ENCODE results near the gene TM9SF4. TPM values are rescaled to one million over a fixed set of nuclear protein-coding genes. Genes with fewer than 3 reads are reported as not detected.

TM9SF4 gene
- total RNA-seq, 6 experiments from 2014 or later: 54.8 to 73.9 (median 60.7) TPM

DNA sequence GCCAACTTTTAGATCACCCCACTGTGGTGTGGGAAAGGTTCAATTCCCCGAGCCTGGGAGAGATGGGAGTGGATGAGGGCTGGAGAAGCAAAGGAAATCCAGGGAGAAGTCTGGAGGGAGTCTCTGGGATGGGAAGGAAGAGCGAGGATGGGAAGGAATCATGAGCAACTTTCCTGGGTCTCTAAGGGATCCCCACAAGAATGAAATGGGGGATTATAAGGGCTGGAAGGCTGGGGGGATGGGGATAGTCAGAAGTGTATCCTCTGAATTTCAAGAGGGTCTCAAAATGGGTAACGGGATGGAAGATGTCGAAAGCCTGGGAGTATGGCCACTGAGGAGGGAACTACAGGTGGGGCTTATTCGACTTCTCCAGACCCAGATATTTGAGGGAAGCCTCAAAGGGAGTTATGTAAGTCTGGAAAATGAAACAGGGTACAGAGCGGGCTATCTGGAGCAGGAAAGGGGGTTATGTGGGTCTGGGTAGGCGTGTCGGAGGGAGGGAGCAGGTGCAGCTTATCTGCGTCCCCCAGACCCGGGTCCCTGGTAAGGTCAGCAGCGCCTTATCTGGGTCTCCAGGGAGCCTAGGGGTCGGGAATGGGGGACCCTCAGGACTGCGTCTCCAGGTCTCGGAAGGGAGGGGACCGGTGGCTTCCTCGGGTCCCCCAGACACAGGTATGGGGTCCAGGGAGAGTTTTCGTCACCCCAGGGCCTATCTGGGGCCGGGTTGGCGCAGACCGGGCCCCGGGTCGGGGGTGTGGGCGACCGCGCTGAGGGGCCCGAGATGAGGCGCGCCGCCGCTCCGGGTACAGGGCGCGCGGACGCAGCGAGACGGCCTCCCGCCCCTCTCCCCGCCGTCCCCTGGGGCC, 97.5 kb downstream of the TM9SF4 start:
- no peak for DNase-seq

DNA sequence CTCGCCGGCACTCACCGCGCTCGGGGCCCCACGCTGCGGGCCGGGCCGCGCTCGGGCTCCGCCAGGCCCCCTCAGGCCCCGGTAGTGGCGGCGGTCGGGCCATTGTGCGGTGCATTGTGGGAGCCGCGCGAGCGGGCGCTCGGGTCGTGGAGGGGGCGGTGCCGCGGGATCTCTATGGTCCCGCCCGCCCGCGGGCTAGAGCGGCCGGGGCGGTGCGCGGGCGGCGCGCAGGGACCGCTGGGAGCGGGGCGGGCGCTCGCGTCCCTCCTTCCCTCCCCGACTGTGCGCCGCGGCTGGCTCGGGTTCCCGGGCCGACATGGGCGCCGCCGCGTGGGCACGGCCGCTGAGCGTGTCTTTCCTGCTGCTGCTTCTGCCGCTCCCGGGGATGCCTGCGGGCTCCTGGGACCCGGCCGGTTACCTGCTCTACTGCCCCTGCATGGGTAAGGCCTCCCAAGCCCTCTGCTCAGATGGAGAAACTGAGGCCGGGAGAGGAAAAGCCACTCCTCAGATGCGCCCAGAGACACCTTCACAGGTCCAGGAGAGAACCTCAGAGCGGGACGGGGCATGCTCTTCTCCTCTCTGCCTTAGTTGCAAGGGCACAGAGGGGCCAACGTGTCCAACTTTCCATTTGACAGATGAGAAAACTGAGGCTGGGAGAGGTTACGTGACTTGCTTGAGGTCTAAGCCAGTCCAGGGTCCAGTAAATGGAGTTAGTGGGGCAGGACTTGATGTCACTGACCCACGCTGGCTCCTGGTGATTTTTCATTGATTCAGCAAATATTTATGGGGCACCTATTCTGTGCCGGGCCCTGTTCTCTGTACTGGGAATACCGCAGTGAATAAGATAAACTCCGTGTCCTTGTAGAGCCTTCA, 98.3 kb downstream of the TM9SF4 start, which contains the start of the genes PLAGL2 and POFUT1:
PLAGL2 (minus strand) TSS at position 118 of the 873 bp plus-strand sequence. CDS start 5,565 bp downstream, outside the sequence.
POFUT1 (plus strand) TSS at position 255 of the 873 bp plus-strand sequence; CDS start at position 317, 62 bp downstream.
- TF ChIP-seq, protein P1, sequence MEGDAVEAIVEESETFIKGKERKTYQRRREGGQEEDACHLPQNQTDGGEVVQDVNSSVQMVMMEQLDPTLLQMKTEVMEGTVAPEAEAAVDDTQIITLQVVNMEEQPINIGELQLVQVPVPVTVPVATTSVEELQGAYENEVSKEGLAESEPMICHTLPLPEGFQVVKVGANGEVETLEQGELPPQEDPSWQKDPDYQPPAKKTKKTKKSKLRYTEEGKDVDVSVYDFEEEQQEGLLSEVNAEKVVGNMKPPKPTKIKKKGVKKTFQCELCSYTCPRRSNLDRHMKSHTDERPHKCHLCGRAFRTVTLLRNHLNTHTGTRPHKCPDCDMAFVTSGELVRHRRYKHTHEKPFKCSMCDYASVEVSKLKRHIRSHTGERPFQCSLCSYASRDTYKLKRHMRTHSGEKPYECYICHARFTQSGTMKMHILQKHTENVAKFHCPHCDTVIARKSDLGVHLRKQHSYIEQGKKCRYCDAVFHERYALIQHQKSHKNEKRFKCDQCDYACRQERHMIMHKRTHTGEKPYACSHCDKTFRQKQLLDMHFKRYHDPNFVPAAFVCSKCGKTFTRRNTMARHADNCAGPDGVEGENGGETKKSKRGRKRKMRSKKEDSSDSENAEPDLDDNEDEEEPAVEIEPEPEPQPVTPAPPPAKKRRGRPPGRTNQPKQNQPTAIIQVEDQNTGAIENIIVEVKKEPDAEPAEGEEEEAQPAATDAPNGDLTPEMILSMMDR (IDR thresholded peaks at IDR 0.05): peak; percentile 38; the same call in 1 of the 2 replicates
- DNase-seq: peak; percentile 71
- Mint-ChIP-seq H3K36me3 (ENCODE audit: low read depth) (peaks cover 21% of the 10 kb centered on the region), H3K9me3 (no peaks in the 10 kb centered on the region), H3K4me1 (ENCODE audit: low read depth) (peaks cover 73% of the 10 kb centered on the region), H3K4me3 (peak within 1 kb of the TSS; percentile 98), H3K27me3 (ENCODE audit: insufficient read depth) (peaks cover 2% of the 10 kb centered on the region), H3K27ac (peak within 1 kb of the TSS; percentile 81)

More for the DNA sequence above, 97.5 kb downstream of the TM9SF4 start:
- Mint-ChIP-seq H3K4me1 (ENCODE audit: low read depth) (peaks cover 82% of the 10 kb centered on the region), H3K27me3 (ENCODE audit: insufficient read depth) (peaks cover 2% of the 10 kb centered on the region), H3K9me3 (no peaks in the 10 kb centered on the region), H3K36me3 (ENCODE audit: low read depth) (peaks cover 18% of the 10 kb centered on the region), H3K27ac (peak overlapping the region; percentile 81), H3K4me3 (peak overlapping the region; percentile 98)
- TF ChIP-seq, protein P1 (IDR thresholded peaks at IDR 0.05): no peak

DNA sequence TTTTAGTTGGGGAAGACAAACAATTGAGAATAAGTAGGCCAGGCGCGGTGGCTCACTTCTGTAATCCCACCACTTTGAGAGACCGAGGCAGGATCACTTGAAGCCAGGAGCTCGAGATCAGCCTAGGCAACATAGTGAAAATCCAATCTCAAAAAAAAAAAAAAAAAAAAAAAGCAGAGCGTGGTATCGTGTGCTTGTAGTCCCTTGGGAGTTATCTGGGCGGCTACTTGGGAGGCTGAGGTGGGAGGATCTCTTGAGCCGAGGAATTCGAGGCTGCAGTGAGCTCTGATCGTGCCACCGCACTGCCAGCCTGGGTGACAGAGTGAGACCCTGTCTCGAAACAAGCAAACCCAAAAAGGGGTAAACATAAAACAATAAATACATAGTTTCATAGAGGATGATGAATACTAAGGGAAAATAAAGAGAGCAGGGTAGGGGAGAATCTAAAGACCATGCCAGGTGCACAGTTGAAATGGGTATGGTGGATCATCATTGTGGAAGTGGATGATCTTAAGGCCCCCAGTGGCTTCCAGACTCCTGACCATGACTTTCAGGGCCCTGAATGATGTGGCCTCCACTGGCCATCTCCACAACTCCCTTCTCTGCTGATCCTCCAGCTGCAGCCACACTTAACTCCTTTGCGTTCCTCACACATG, 99.1 kb downstream of the TM9SF4 start:
- peaks cover 2% of the 10 kb centered on the region for H3K27me3 Mint-ChIP-seq (ENCODE audit: insufficient read depth)
- H3K36me3 Mint-ChIP-seq (ENCODE audit: low read depth): peaks cover 21% of the 10 kb centered on the region
- H3K9me3 Mint-ChIP-seq: no peaks in the 10 kb centered on the region
- no peak for DNase-seq
- peak overlapping the region; percentile 71 for H3K27ac Mint-ChIP-seq
- peaks cover 69% of the 10 kb centered on the region for H3K4me1 Mint-ChIP-seq (ENCODE audit: low read depth)
- TF ChIP-seq, protein P1 (IDR thresholded peaks at IDR 0.05): no peak
- H3K4me3 Mint-ChIP-seq: peak overlapping the region; percentile 92

DNA sequence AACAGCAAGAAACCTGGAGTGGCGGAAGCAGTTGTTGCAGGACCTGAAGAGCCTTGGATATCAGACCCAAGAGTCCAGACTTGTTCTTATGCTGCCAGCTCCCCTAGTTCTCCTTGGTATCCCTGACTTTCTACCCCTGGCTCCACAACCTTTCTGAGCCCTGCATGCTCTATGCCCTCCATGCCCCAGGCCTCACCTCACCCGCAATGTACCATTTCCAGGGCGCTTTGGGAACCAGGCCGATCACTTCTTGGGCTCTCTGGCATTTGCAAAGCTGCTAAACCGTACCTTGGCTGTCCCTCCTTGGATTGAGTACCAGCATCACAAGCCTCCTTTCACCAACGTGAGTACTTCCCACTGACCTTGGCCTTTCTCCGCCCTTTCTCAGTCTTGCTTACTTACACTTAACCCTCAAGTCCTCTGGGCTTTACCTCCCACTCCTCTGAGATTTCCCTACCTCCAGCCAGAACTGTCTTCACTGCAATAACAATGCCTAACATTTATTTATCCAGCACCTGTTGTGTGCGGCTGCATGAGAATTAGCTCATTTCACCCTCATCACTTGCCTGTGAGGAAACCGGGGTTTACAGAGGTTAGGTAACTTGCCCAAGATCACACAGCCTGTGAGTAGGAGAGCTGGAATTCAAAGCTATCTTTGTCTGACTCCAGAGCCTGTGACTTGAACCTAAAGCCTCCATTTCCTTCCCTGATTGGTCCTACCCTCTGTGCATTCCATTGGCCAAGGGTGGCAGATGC, 100.5 kb downstream of the TM9SF4 start:
- Mint-ChIP-seq H3K27me3 (ENCODE audit: insufficient read depth) (peaks cover 2% of the 10 kb centered on the region), H3K4me3 (no peak overlapping the region), H3K27ac (no peak overlapping the region; the same call in none of the 2 replicates), H3K36me3 (ENCODE audit: low read depth) (peaks cover 21% of the 10 kb centered on the region), H3K4me1 (ENCODE audit: low read depth) (peaks cover 56% of the 10 kb centered on the region), H3K9me3 (no peaks in the 10 kb centered on the region)
- TF ChIP-seq, protein P1 (IDR thresholded peaks at IDR 0.05): no peak
- DNase-seq: no peak

Measured in HFFc6 (cell line).